Measurements from ENCODE around the gene TRAPPC3L.

The TRAPPC3L gene

GRCh38 chr6:116459927-116460326 lies 85.6 kb downstream of the TRAPPC3L start:
- DNase-seq (ENCODE audit: low spot score) = no peak
- no peak for TF ChIP-seq CTCF (conservative IDR thresholded peaks at IDR 0.05; ENCODE audit: low read depth)
- POLR2A ChIA-PET (ENCODE audit: low non-redundant PET) = no interaction called here
- H3K27ac ChIP-seq = no peak overlapping the region
- CTCF ChIA-PET = interaction anchor here (0.5 to 0.7 kb wide), 2 partner anchors 27 to 192 kb away, joined by 3 to 4 read pairs; no protein-coding TSS in a partner anchor

GRCh38 chr6:116458264-116458663 lies 87.2 kb downstream of the TRAPPC3L start:
- H3K27ac ChIP-seq = no peak overlapping the region
- TF ChIP-seq CTCF (conservative IDR thresholded peaks at IDR 0.05; ENCODE audit: low read depth) = no peak
- no peak for DNase-seq (ENCODE audit: low spot score)
- ChIA-PET CTCF (interaction anchor here (0.6 kb wide), 1 partner anchor 17 kb away, joined by 3 read pairs; no protein-coding TSS in a partner anchor), POLR2A (ENCODE audit: low non-redundant PET) (no interaction called here)

DNA sequence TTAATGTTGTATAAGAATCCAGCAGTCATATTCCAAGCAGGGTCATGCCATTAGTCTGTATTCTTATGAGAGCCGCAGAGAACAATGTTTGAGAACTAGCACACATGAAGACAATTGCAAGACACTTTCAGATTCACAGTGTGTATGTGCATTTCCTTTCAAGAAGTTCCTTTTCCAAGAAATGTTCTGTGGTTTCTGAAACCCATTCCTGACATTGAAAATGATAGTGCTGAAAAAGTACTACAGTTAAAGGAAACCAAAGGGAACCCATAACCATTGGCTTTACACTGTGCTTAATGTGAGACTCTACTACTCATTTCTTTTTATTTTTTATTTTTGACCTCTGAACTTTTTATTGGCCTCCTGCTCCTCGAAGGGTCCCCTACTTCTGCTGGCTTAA lies 88.6 kb downstream of the TRAPPC3L start:
- POLR2A ChIA-PET (ENCODE audit: low non-redundant PET) = no interaction called here
- H3K27ac ChIP-seq = no peak overlapping the region
- TF ChIP-seq CTCF (conservative IDR thresholded peaks at IDR 0.05; ENCODE audit: low read depth) = no peak
- CTCF ChIA-PET = no interaction called here
- no peak for DNase-seq (ENCODE audit: low spot score)

DNA sequence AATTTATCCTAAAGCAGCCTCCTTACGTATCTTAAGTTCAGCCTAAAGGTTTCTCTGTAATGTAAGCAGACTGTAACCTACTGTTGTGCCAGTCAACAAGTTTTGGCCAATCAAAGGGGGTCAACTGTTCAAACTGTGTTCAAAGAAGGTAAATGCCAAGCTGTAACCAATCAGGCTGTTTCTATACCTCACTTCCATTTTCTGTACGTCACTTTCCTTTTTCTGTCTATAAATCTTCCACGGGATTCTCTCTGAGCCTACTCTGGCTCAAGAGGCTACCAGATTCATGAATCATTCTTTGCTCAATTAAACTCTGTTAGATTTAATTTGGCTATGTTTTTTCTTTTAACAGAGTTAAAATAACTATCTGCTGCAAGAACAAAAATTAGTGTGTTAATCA lies 89.4 kb downstream of the TRAPPC3L start:
- POLR2A ChIA-PET (ENCODE audit: low non-redundant PET) = no interaction called here
- H3K27ac ChIP-seq = no peak overlapping the region
- CTCF ChIA-PET = no interaction called here
- no peak for DNase-seq (ENCODE audit: low spot score)
- no peak for TF ChIP-seq CTCF (conservative IDR thresholded peaks at IDR 0.05; ENCODE audit: low read depth)

- ChIA-PET POLR2A (ENCODE audit: low non-redundant PET) (no interaction called here), CTCF (interaction anchor here (0.6 to 1.6 kb wide), 2 partner anchors 165 to 234 kb away, joined by 5 to 7 read pairs; no protein-coding TSS in a partner anchor)
These were observed 93.0 kb downstream of the TRAPPC3L start for GRCh38 chr6:116452531-116452930.

DNA sequence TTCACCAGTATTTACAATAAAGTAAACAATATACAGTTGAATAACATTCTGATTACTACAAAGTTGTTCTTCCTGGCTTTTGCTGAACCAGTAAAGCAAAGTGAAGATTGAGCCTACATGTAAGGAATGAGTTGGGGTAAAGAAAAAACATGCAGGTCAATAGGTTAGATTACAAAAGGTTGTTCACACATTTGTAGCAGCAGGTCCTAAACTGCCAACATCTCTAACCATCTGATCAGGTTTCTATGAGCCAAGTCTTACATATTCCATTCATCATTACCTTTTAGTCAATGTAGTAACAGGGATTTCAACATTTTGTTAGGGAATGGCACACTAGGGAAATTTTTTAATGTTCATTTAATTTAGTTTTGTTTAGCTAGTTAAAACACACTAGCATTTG lies 93.6 kb downstream of the TRAPPC3L start:
- no peak for TF ChIP-seq CTCF (conservative IDR thresholded peaks at IDR 0.05; ENCODE audit: low read depth)
- ChIA-PET POLR2A (ENCODE audit: low non-redundant PET) (no interaction called here), CTCF (interaction anchor here (0.6 to 1.6 kb wide), 2 partner anchors 164 to 233 kb away, joined by 5 to 7 read pairs; no protein-coding TSS in a partner anchor)
- H3K27ac ChIP-seq = no peak overlapping the region
- DNase-seq (ENCODE audit: low spot score) = no peak

More at GRCh38 chr6:116452531-116452930, 93.0 kb downstream of the TRAPPC3L start:
- no peak overlapping the region for H3K27ac ChIP-seq
- DNase-seq (ENCODE audit: low spot score) = no peak
- no peak for TF ChIP-seq CTCF (conservative IDR thresholded peaks at IDR 0.05; ENCODE audit: low read depth)

All from RWPE1 (cell line).